Measurements from ENCODE around the gene PLAGL1.

Gene PLAGL1

DNA sequence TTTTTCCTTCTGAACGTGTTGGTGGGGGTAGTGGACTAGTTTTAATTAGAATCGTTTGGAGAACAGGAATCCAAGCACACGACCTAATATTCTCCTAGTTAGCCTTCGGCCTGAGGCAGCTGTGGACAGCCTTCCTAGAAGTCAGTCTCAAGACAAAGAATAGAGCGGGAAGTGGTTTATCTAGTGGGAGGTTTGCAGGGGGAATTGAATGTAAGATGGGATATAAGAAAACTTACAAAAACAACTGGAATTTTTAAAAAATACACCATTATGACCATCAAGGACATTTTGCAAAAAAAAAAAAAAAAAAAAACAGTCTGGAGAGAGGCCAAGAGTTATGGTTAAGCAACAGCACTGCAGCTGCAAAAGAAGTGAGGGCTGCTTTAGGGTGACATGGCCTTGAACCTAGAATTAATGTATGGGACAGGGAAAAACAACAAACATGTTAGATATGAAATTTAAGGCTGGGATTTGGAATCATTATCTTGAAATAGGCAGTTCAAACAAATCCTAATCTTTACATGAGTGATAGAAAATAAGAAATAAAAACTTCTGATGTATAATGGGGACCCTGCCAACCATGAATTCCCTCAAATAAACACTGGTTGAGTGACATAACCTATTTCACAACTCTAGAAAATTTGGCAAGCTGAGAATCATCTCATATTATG is 40.2 kb downstream of the PLAGL1 start:
- Histone ChIP-seq H3K9me3 (no peaks in the 10 kb centered on the region), H4K20me1 (no peaks in the 10 kb centered on the region), H3K27ac (no peak overlapping the region), H3K4me1 (no peaks in the 10 kb centered on the region), H3K27me3 (no peaks in the 10 kb centered on the region), H3K4me2 (no peak overlapping the region), H3K36me3 (no peaks in the 10 kb centered on the region), H3K9ac (no peak overlapping the region), H3K4me3 (no peak overlapping the region)
- no peak for TF ChIP-seq Cebpa-rat (IDR thresholded peaks at IDR 0.05)

DNA sequence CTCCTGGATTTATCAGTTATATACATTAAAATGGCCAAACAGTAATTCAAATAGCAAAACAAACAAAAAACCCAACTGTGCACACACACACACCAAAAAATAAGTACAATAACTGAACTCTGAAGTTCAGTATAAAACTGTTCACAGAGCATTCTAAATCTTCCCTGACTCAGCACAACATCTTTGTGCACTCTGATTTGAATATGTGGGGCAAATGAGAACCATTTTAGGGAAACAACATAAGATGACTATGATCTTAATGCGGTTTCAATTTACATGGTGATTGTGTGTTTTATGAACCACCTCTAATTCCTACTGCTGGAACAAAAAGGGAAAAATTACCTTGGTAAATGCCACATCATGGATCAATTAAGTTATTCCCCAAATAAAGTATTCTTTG is 41.7 kb downstream of the PLAGL1 start:
- Histone ChIP-seq H3K9me3 (no peaks in the 10 kb centered on the region), H3K9ac (no peak overlapping the region), H3K4me1 (no peaks in the 10 kb centered on the region), H4K20me1 (no peaks in the 10 kb centered on the region), H3K27ac (no peak overlapping the region), H3K27me3 (no peaks in the 10 kb centered on the region), H3K4me3 (no peak overlapping the region), H3K36me3 (no peaks in the 10 kb centered on the region), H3K4me2 (no peak overlapping the region)
- no peak for TF ChIP-seq Cebpa-rat (IDR thresholded peaks at IDR 0.05)

DNA sequence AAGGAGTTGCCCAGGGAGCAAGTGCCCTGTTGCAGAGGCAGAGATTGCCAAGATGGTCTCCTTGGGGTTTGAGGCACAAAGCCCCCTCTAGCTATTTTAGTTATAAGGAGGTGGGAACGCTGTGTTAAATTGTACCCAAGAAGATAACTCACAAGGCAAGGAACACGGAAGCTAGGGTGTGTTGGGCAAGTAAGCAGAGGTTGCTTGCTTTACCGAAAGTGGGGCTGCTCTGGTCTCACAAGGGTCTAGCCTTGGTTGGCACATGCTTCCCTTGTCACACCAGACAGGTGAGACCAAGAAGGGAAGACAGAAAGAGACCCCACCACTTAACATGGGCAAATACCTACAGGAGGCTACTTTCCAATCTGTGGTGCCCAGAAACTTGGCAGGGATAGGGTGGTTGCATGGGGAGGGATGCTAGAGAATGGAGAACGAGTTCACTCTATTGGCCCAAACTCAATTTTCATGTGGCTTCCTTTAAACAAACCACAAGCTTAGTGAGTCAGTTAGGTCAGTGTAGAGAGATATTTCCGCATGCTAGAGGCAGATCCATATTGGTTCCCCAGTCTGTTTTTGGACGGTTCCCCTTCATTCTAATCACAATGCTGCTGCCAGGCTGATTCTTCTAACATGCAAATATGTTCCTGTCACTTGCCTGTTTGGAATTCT is 42.4 kb downstream of the PLAGL1 start:
- H3K4me1 ChIP-seq = no peaks in the 10 kb centered on the region
- TF ChIP-seq Cebpa-rat (IDR thresholded peaks at IDR 0.05) = no peak
- H3K27ac ChIP-seq = no peak overlapping the region
- H3K4me2 ChIP-seq = no peak overlapping the region
- H3K9ac ChIP-seq = no peak overlapping the region
- H3K9me3 ChIP-seq = no peaks in the 10 kb centered on the region
- no peak overlapping the region for H3K4me3 ChIP-seq
- H3K27me3 ChIP-seq = no peaks in the 10 kb centered on the region
- H3K36me3 ChIP-seq = no peaks in the 10 kb centered on the region
- no peaks in the 10 kb centered on the region for H4K20me1 ChIP-seq

DNA sequence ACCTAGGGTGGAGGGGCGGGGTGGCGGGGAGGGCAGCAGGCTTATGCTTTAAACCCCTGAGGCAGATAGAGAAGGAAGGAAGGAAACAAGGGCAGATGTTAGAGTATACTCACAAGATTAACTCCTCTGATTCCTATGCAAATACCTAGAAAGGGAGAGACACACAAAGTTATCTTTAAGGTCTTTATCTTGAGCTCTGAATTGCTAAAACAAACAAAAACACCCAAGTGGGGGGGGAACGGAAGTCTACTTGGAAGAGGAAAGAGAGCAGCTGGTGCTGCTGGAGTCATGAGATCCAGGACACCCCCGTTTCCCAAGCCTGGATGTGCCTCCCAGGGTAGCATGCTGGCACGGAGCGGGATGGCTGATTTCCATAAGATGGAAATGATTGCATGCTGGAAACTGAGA is 43.4 kb downstream of the PLAGL1 start:
- Histone ChIP-seq H4K20me1 (no peaks in the 10 kb centered on the region), H3K9ac (no peak overlapping the region), H3K9me3 (no peaks in the 10 kb centered on the region), H3K4me3 (no peak overlapping the region), H3K27ac (no peak overlapping the region), H3K4me1 (no peaks in the 10 kb centered on the region), H3K4me2 (no peak overlapping the region), H3K36me3 (no peaks in the 10 kb centered on the region), H3K27me3 (no peaks in the 10 kb centered on the region)
- TF ChIP-seq Cebpa-rat (IDR thresholded peaks at IDR 0.05) = no peak

DNA sequence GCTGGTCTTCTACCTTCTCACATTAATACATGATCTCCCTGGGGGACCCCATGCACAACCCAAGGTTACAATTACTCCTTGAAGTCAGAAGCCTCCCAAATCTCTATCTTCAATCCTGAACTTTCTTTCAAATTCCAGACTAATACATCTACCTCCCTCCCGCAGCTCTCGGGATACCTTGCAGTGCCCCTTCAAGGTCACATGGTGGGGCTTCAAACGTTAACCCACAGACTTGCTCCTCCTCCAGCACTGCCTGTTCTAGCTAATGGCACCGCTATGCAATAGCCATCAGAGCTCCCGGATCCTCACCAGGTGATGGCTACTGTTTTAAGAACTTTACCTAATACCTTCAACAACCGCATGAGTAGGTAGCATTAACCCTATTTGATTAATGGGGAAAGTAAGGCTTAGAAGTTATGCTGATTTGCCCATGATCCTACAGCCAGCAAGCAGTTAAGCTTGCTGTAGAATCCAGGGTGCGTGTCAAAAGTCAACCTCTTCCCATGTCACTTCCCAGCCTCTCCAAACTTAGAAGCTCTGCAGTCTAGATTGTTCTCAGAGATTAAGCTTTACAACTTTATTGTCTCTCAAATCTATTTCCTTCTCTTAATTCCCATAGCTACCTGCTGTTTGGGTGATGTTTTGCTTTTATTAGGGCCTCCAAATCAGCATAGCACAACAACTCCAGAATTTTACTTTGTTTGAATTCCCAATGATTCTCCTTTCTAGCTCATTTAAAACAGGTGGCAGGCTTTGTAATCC is 44.7 kb downstream of the PLAGL1 start:
- H3K27me3 ChIP-seq = no peaks in the 10 kb centered on the region
- no peak overlapping the region for H3K4me3 ChIP-seq
- no peaks in the 10 kb centered on the region for H3K4me1 ChIP-seq

DNA sequence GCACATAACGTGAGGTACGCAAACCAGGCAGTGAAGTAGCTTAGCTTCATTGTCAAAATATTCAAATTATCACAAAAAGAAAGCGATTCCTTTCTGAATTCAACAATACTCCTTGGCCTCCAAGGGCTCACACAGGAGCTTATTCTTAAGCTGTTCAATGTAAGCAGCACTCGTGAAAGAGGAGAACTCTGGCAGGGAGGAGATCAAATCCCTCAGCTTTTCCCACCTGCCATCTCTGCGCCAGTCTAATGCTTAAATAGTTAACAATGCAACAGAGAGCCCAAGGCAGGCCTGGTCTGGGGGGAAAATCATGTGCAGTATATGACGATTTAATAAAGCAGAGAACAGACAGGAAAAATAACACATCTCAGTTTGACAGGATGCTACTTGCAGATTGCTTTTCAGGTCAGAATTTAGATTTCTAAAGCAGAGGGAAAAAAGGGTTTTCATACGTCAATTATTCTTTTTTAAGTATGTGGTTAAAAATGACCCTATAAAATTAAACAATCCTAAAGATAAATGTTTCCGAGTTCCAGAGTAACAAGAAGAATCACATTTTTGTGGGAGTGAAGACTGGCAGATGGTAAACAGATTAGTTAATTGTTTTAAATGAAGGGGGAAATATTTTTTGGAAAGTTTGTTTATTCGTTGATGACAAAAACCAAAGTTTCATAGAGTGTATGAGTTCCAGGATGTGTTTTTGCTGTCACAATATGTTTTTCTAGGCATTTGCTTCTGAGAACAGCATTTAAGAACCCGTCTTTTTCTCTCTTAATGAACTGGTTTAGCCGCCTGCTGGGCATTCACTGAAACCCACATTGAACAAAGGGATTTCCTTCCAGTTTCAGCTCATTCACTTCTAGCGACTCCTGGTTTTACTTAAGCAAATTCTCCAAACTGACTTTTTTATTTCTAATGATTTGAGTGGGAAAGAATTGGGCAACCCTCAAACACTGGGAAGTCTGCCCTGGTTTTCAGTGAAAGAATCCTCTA is 45.9 kb downstream of the PLAGL1 start:
- H3K4me3 ChIP-seq = no peak overlapping the region

More for the DNA sequence above, 44.7 kb downstream of the PLAGL1 start:
- H3K9ac ChIP-seq = no peak overlapping the region
- no peak overlapping the region for H3K4me2 ChIP-seq
- no peak for TF ChIP-seq Cebpa-rat (IDR thresholded peaks at IDR 0.05)
- H3K27ac ChIP-seq = no peak overlapping the region
- H4K20me1 ChIP-seq = no peaks in the 10 kb centered on the region
- no peaks in the 10 kb centered on the region for H3K9me3 ChIP-seq
- no peaks in the 10 kb centered on the region for H3K36me3 ChIP-seq

DNA sequence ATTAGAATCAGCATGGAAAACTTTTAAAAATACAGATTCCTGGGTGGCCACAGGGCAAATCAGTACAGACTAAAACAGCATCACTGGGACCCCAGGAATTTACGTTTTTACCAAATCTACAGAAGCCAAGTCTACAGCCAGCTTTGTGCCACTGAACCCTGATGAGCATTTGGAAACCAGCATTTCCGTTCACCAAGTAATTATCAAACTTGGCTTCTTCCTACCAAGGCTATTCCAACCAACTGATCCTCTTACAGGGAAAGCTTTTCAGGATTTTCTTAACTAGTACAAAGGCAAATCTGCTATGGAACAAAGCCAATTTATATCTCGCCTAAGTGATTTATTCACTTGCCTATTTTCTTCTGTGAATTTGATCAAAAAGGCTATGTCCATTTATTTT is 47.0 kb downstream of the PLAGL1 start:
- Histone ChIP-seq H3K4me2 (no peak overlapping the region), H3K27me3 (no peaks in the 10 kb centered on the region)

More for the DNA sequence above, 45.9 kb downstream of the PLAGL1 start:
- no peak for TF ChIP-seq Cebpa-rat (IDR thresholded peaks at IDR 0.05)
- Histone ChIP-seq H3K27me3 (no peaks in the 10 kb centered on the region), H3K36me3 (no peaks in the 10 kb centered on the region), H3K9me3 (no peaks in the 10 kb centered on the region), H3K4me2 (no peak overlapping the region), H3K4me1 (no peaks in the 10 kb centered on the region), H3K9ac (no peak overlapping the region), H3K27ac (no peak overlapping the region), H4K20me1 (no peaks in the 10 kb centered on the region)

DNA sequence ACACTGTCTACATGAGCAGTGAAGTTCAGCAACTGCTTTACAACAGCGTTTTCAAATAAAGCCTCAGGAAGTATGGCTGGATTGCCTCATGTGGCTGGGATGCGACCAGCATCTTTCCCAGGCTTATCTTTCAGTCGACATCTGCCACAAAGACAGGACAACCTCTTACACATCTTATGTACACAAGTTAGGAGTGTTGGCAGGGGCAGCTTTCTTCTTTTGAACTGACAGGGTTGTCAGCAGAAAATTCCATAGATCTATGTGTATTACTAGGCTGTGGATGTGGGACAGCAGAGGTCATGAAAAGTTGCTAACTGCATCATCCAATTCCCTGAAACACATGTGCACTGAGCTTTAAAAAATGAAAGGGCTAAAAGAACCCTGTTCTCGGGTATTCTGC is 48.1 kb downstream of the PLAGL1 start:
- no peak overlapping the region for H3K27ac ChIP-seq
- no peaks in the 10 kb centered on the region for H3K27me3 ChIP-seq
- H3K9me3 ChIP-seq = no peaks in the 10 kb centered on the region

More for the DNA sequence above, 47.0 kb downstream of the PLAGL1 start:
- Histone ChIP-seq H3K4me3 (no peak overlapping the region), H3K4me1 (no peaks in the 10 kb centered on the region), H3K9me3 (no peaks in the 10 kb centered on the region), H3K36me3 (no peaks in the 10 kb centered on the region), H4K20me1 (no peaks in the 10 kb centered on the region), H3K9ac (no peak overlapping the region), H3K27ac (no peak overlapping the region)
- TF ChIP-seq Cebpa-rat (IDR thresholded peaks at IDR 0.05) = no peak

DNA sequence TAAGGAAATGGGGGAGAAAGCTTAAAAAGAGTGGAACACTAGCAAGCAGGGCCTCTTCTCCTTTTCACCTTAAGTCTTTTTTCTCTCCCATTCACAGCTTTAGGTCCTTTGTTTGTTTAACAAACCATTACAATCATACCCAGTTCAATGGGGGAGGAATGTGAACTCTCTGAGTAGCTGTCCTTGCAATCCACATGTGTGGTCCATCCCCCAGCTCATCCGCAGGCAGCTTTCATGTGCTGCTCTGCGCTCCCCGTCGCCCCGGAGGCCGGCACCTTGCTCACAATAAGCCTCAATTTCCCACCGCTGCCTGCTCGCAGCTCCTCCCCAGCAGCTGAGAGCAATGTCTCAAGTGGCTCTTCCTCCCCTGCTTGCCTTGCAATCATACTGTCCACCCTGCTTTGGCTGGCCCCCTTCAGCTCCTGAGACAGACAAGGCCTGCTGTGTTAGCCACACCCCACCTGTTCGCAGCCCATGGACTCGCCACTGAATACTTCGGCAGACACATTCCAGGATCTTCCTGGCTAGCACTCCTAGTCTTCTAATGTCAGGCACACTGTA is 49.1 kb downstream of the PLAGL1 start:
- no peak for TF ChIP-seq Cebpa-rat (IDR thresholded peaks at IDR 0.05)
- Histone ChIP-seq H3K4me2 (no peak overlapping the region), H3K36me3 (no peaks in the 10 kb centered on the region), H3K4me1 (no peaks in the 10 kb centered on the region), H3K27me3 (no peaks in the 10 kb centered on the region), H3K9me3 (no peaks in the 10 kb centered on the region), H3K27ac (no peak overlapping the region), H4K20me1 (no peaks in the 10 kb centered on the region), H3K4me3 (no peak overlapping the region), H3K9ac (no peak overlapping the region)

More for the DNA sequence above, 48.1 kb downstream of the PLAGL1 start:
- H3K4me3 ChIP-seq = no peak overlapping the region
- no peaks in the 10 kb centered on the region for H3K4me1 ChIP-seq
- no peak for TF ChIP-seq Cebpa-rat (IDR thresholded peaks at IDR 0.05)
- no peaks in the 10 kb centered on the region for H3K36me3 ChIP-seq
- H3K9ac ChIP-seq = no peak overlapping the region
- H4K20me1 ChIP-seq = no peaks in the 10 kb centered on the region
- H3K4me2 ChIP-seq = no peak overlapping the region
